Duodenal mucosa (tissue), 2 donors: Measurements from ENCODE around the gene C2CD4C.
"Not testable (repeated sequence)": the region's sequence is repeated elsewhere in the genome, so short reads cannot be mapped to it uniquely, and the experiment has no call there.

Source experiments
- H3K27ac ChIP-seq: one replicate; pipeline ENCODE4 v1.7.0; 2013; ENCODE audit warnings: low read depth, low read length
- H3K27me3 ChIP-seq, 2 donors: one replicate each; pipeline ENCODE4 v1.7.0; 2013; ENCODE audit warnings: low read length in 2 of 2, control low read depth in 1 of 2; ENCODE audit not compliant: insufficient read depth in 2 of 2, control insufficient read depth in 1 of 2
- H3K36me3 ChIP-seq, 2 donors: one replicate each; pipeline ENCODE4 v1.7.0; 2013; ENCODE audit warnings: low read length in 2 of 2, control low read depth in 1 of 2; ENCODE audit not compliant: insufficient read depth in 2 of 2, control insufficient read depth in 1 of 2
- H3K4me1 ChIP-seq, 2 donors: one replicate each; pipeline ENCODE4 v1.7.0; 2013; ENCODE audit warnings: low read length in 2 of 2, control low read depth in 1 of 2; ENCODE audit not compliant: insufficient read depth in 2 of 2, control insufficient read depth in 1 of 2
- H3K4me3 ChIP-seq, 2 donors: one replicate each; pipeline ENCODE4 v1.7.0; 2013; ENCODE audit warnings: low read length in 2 of 2, low read depth in 1 of 2
- H3K9ac ChIP-seq, 2 donors: one replicate each; pipeline ENCODE4 v1.7.0; 2013; ENCODE audit warnings: low read length in 2 of 2, low read depth in 1 of 2
- H3K9me3 ChIP-seq, 2 donors: one replicate each; pipeline ENCODE4 v1.7.0; 2013; ENCODE audit warnings: low read length in 2 of 2, control low read depth in 1 of 2; ENCODE audit not compliant: control insufficient read depth in 1 of 2

C2CD4C gene

GRCh38 chr19:426725-427445, 17.9 kb upstream of the C2CD4C start:
- no peak overlapping the region for H3K27ac ChIP-seq
- no peaks in the 10 kb centered on the region for H3K36me3 ChIP-seq
- no peaks in the 10 kb centered on the region for H3K27me3 ChIP-seq
- no peak overlapping the region for H3K9ac ChIP-seq
- H3K9me3 ChIP-seq, result no peaks in the 10 kb centered on the region
- no peak overlapping the region for H3K4me3 ChIP-seq
- no peaks in the 10 kb centered on the region for H3K4me1 ChIP-seq

GRCh38 chr19:425056-425455, 16.1 kb upstream of the C2CD4C start:
- no peaks in the 10 kb centered on the region for H3K9me3 ChIP-seq
- no peaks in the 10 kb centered on the region for H3K36me3 ChIP-seq
- no peak overlapping the region for H3K4me3 ChIP-seq
- no peak overlapping the region for H3K9ac ChIP-seq
- H3K27me3 ChIP-seq, result no peaks in the 10 kb centered on the region
- no peaks in the 10 kb centered on the region for H3K4me1 ChIP-seq
- no peak overlapping the region for H3K27ac ChIP-seq

- no peak overlapping the region for H3K4me3 ChIP-seq
- H3K9ac ChIP-seq, result no peak overlapping the region
- H3K27ac ChIP-seq, result no peak overlapping the region
- H3K4me1 ChIP-seq, result no peaks in the 10 kb centered on the region
- no peaks in the 10 kb centered on the region for H3K9me3 ChIP-seq
- no peaks in the 10 kb centered on the region for H3K36me3 ChIP-seq
- H3K27me3 ChIP-seq, result no peaks in the 10 kb centered on the region
These were observed 15.6 kb upstream of the C2CD4C start for GRCh38 chr19:424546-424945.

DNA sequence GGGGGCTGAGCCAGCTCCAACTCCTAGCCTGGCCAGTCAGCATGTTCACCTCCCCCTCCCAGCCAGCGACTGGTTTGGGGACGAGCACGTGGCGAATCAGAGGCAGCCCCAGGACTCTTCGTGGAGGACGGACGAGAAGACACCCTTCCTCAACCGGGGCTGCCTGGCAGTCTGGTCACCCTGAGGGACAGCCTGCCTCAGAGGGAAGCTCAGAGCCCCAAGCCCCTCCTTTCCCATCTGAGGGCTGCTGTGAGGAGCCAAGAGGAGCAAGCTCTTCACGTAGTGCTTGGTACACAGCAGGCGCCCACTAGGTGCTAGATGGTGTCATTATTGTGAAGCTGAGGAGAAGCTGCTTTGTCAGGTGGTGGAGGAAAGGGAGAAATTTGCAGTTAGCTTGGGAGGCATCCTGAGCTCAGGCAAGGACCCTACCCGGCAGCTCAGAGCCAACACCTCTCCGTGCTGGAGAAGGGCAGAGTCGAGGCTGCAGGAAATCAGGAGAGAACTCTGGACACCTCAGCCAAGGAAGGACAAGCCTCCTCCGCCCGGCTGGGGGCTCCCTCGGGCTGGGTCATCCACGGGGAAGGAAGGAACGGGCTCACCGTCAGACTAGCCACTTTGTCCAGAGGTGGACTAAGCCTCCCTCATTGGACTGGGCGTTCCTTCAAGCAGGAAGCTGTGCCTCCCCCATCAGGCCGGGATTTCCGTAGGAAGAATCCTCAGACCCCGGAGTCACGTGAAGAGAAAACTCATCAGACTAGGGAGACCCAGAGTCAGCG, 14.9 kb upstream of the C2CD4C start:
- Histone ChIP-seq H3K27ac (no peak overlapping the region), H3K36me3 (no peaks in the 10 kb centered on the region), H3K4me3 (no peak overlapping the region), H3K27me3 (no peaks in the 10 kb centered on the region), H3K9me3 (no peaks in the 10 kb centered on the region), H3K9ac (no peak overlapping the region), H3K4me1 (no peaks in the 10 kb centered on the region)

- not testable (repeated sequence) for H3K27me3 ChIP-seq, H3K4me3 ChIP-seq, H3K9me3 ChIP-seq, H3K27ac ChIP-seq, H3K36me3 ChIP-seq, H3K9ac ChIP-seq, H3K4me1 ChIP-seq
These were observed 13.9 kb upstream of the C2CD4C start for GRCh38 chr19:422917-423226.

DNA sequence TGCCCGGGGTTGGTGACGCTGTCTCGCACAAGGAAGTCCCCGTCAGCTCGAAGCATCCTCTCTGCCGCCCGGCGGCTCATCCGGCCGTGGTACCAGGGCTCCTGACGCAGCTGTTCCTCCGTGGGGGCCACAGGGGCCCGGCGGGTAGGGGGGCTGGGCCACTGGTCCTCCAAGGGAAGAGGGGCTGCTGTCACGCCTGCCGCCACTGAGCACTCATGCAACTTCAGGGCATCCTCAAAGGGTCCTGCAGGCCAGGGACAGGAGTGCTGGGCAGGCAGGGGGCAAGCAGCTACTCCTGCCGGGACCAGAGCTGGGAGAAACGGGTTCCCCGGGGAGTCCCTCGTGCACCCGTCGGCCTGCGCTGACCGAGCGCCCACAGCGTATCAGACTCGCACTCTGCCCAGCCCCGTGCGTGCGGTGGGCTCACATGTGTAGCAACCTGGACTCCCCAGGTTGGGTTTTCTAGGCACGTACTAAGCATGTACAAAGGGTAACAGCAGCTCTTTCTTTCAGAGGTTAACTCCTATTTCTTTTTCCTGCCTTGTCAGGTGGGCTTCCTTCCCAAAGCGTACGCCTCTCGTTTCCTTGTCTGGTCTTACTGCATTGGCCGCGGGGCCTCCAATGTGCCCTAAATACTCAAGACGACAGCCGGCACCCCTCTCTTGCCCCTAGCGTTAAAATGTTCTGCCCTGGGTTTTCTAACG, 13.4 kb upstream of the C2CD4C start:
- no peak overlapping the region for H3K9ac ChIP-seq
- no peaks in the 10 kb centered on the region for H3K36me3 ChIP-seq
- H3K9me3 ChIP-seq, result no peaks in the 10 kb centered on the region
- H3K4me1 ChIP-seq, result no peaks in the 10 kb centered on the region
- H3K27ac ChIP-seq, result no peak overlapping the region
- no peaks in the 10 kb centered on the region for H3K27me3 ChIP-seq
- no peak overlapping the region for H3K4me3 ChIP-seq

DNA sequence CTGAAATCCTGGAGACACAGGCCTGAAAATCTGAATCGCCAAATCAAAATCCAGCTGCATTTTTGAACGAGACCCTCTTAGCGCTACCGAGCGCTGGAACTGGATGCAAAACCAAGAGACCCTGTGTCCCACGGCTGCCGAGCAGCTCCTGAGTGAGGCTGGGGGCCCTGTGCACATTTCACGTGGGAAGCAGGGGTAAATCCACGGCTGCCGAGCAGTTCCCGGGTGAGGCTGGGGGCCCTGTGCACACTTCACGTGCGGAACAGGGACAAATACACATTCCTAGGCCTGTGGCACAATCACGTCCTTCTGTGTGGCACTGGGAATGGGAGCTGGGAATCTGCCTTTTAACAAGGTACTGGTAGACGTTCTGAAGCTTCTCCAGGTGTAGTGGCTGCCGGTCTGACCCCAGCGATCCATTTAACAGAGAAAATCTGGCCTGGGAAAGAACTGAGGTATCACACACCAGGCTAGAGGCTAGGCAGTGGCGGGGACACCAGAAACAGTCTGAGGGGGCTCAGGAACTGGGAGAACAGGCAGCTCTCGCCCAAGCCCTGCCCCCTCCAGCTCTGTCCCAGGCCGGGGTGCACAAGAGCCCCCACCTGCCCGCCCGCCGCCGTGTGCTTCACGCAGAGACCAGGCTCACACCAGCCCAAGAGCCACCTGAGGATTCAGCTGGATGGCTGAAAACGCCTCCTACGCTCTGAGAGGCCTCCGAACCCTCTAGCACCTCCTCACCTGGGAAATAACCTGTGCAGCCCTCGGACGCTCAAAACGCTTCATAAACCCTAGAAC, 11.0 kb upstream of the C2CD4C start:
- Histone ChIP-seq H3K27me3 (no peaks in the 10 kb centered on the region), H3K9me3 (no peaks in the 10 kb centered on the region), H3K36me3 (no peaks in the 10 kb centered on the region), H3K9ac (no peak overlapping the region), H3K4me1 (no peaks in the 10 kb centered on the region), H3K27ac (no peak overlapping the region), H3K4me3 (no peak overlapping the region)

GRCh38 chr19:418761-419671, 10.1 kb upstream of the C2CD4C start:
- H3K27me3 ChIP-seq, result no peaks in the 10 kb centered on the region
- no peaks in the 10 kb centered on the region for H3K9me3 ChIP-seq
- no peak overlapping the region for H3K27ac ChIP-seq
- no peak overlapping the region for H3K4me3 ChIP-seq
- no peaks in the 10 kb centered on the region for H3K36me3 ChIP-seq
- no peak overlapping the region for H3K9ac ChIP-seq
- no peaks in the 10 kb centered on the region for H3K4me1 ChIP-seq

GRCh38 chr19:416416-416815, 7.5 kb upstream of the C2CD4C start:
- peaks cover 0 to 9% of the 10 kb centered on the region in 2 donors for H3K27me3 ChIP-seq
- H3K9ac ChIP-seq, result no peak overlapping the region
- no peak overlapping the region for H3K27ac ChIP-seq
- no peak overlapping the region for H3K4me3 ChIP-seq
- no peaks in the 10 kb centered on the region for H3K36me3 ChIP-seq
- H3K9me3 ChIP-seq, result no peaks in the 10 kb centered on the region
- no peaks in the 10 kb centered on the region for H3K4me1 ChIP-seq
